HG02981 (cell line): Measurements from ENCODE around the gene TSLP.

Experiments
- ATAC-seq: cut with Tn5 transposase; IDR thresholded peaks from one replicate; pipeline ENCODE4 v1.9.1; 2021; ENCODE audit warnings: mild to moderate bottlenecking, moderate library complexity; ENCODE audit not compliant: unreplicated experiment

Gene TSLP

DNA sequence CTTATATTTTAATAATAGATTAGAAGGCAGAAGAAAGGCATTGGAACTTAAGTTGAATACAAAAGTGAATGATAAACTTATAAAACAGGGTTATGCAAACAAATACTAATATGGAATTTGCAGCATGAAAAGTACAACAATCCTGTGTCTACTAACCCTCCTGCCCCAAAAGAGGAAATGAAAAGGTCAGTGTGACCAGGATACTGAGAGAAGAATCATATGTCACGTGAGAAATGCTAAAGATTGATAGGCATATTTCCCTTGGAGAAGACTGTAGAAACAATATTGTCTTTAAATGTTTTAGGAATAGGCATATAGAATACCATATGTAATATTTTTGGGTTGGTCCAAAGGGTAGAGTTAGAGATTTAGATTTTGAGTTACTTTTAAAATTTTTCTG is 24.5 kb downstream of the TSLP start:
- ATAC-seq = no peak

GRCh38 chr5:111099058-111099778 is 27.7 kb downstream of the TSLP start:
- ATAC-seq = no peak

- ATAC-seq = no peak
Measured at GRCh38 chr5:111106320-111106948, 34.9 kb downstream of the TSLP start.

- ATAC-seq = no peak
Measured at GRCh38 chr5:111107371-111107770, 35.9 kb downstream of the TSLP start.

DNA sequence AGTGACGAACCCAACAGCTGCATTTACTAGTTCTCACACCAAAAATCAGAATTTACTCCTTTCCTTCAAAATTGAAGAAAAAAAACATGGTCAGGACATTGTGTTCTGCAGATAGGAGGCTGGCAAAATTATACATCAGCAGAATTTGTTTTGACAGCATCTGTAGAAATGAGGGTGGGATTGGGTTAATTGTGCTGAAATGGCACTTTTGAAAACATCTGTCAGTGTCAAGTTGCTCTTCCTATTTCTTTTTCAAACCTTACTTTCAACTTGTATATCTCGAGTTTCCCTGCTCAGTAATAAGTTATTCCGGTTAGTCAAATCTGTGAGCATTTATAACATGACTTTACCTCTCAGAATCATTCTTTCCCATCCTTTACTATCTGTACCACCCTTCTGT is 40.4 kb downstream of the TSLP start:
- no peak for ATAC-seq

- no peak for ATAC-seq
Measured at GRCh38 chr5:111113678-111114077, 42.2 kb downstream of the TSLP start.

GRCh38 chr5:111115229-111115628 is 43.7 kb downstream of the TSLP start:
- no peak for ATAC-seq

GRCh38 chr5:111116550-111116949 is 45.0 kb downstream of the TSLP start:
- ATAC-seq = no peak

GRCh38 chr5:111117136-111117535 is 45.6 kb downstream of the TSLP start:
- ATAC-seq = no peak

DNA sequence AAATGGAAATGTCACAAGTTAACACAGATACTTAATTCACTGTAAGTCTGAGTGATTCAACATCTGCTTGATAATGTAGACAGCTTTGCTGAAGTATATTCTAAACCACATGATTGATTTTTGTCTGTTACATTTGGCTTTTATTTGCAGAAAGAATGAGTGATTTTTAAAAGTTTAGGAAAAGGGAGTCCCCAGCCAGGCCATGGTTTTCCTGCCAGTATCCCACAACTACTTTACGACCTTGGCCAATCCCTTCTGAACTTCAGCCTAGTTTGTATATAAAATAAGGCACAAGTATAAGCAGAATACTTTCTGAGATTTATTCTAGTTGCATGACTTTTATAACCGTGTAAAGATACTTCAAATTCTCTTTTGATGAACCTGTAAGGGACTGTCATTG is 47.7 kb downstream of the TSLP start:
- no peak for ATAC-seq

DNA sequence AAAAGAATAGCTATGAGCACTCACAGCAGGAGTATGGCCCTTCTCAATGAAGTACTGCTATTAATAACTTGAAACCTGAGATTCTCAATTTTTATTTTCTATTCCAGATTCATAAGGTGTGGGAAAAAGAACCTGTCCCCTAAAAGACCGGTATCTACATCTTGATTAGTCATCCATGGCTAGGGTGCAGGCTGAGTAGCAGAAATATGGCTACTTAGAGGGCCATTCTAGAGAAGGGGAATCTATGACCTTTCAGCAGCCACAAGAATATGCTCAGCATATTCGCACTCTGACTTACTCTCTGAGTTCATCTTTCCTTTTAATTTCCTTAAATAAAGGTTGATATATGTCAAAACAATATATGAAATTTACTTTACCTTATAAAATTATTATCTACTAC is 48.3 kb downstream of the TSLP start:
- ATAC-seq = no peak

GRCh38 chr5:111120911-111121310 is 49.4 kb downstream of the TSLP start:
- ATAC-seq = no peak

DNA sequence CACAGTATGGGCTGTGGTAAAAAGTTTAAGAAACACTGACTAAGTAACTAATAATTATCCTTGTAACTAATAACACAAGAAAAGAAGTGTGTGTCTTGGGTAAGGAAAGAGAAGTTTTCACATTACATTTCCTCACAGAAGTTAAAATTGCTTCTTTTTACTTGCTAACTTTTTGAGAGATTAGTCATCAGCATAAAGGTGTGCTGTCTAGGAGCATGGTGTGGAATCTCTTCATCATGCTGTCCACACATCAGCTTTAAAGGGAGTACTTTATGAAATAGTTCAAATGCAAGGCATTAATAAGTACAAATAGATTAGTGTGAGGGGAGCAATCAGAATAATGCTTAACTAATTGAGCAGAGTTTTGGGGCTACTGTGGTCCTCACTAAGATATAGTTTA is 50.4 kb downstream of the TSLP start:
- ATAC-seq = no peak

GRCh38 chr5:111122398-111122797 is 50.9 kb downstream of the TSLP start:
- peak; percentile 68 for ATAC-seq

DNA sequence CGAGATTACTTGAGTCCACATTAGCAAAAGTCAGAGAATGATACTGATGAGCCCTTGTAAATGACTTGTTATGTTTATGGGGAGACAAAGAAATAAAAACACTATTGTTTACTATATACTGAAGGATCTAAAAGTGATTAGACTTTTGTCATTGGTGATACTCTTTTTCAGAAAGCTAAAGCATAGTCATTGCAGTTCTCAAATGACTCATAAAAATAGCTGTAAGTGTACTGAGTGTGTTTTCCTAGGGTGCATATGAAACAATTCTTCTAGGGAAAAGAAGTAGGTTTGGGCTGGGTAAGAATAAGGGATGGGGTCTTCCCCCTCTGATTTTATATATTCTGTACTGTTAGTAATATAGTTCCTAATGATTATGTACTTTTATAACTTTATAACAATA is 53.3 kb downstream of the TSLP start:
- ATAC-seq = no peak

- ATAC-seq = no peak
Measured at GRCh38 chr5:111126896-111127295, 55.4 kb downstream of the TSLP start.
